IMR-90 (cell line): ENCODE measurements around the gene NCKAP5. TPM values are rescaled to one million over a fixed set of nuclear protein-coding genes. Genes with fewer than 3 reads are reported as not detected.

Experiments
- ATAC-seq: fragments of 200-7000 bp; cut with Tn5 transposase; 2 replicates; pipeline ENCODE4 v1.9.1; 2020; ENCODE audit warnings: low read depth, mild to moderate bottlenecking, moderate library complexity
- BruUV-seq: library from RNA; stranded (reverse); fragments of 400-500 nt; replicated peaks from 2 replicates; lab custom pipeline; 2021; lab: Mats Ljungman, UMichigan
- CTCF ChIA-PET: fragments of 300-600 bp; formaldehyde crosslinking; extraction: SDS; loops from one replicate; lab custom pipeline; 2021; ENCODE audit warnings: antibody characterized with exemption; lab: Yijun Ruan, JAX
- POLR2A ChIA-PET: fragments of 300-600 bp; sonication (Branson Sonifier 250); formaldehyde crosslinking; loops from one replicate; lab custom pipeline; 2022; ENCODE audit warnings: antibody characterized with exemption; ENCODE audit not compliant: unreplicated experiment; lab: Charles Lee
- DNase-seq: peaks from one replicate; pipeline ENCODE4 v3.0.0; 2013
- H2AFZ ChIP-seq: replicated peaks from 2 replicates; pipeline ENCODE3; 2013; ENCODE audit warnings: low read length, mild to moderate bottlenecking; ENCODE audit not compliant: poor library complexity
- H2AK5ac ChIP-seq: 2 replicates; pipeline ENCODE4 v1.6.1; 2013; ENCODE audit warnings: low read depth, low read length, inconsistent platforms
- H2AK9ac ChIP-seq: replicated peaks from 2 replicates; pipeline ENCODE3; 2013; ENCODE audit warnings: mild to moderate bottlenecking, low read depth, low read length, moderate library complexity; ENCODE audit not compliant: poor library complexity
- H2BK120ac ChIP-seq: 2 replicates; pipeline ENCODE4 v1.6.1; 2013; ENCODE audit warnings: low read depth, low read length, inconsistent platforms
- H2BK15ac ChIP-seq: 3 replicates; pipeline ENCODE4 v1.6.1; 2013; ENCODE audit warnings: low read depth, low read length, inconsistent platforms
- H2BK20ac ChIP-seq: 2 replicates; pipeline ENCODE4 v1.6.1; 2013; ENCODE audit warnings: low read depth, mild to moderate bottlenecking, inconsistent platforms, low read length, moderate library complexity
- H2BK5ac ChIP-seq: 2 replicates; pipeline ENCODE4 v1.6.1; 2013; ENCODE audit warnings: mild to moderate bottlenecking, low read depth, low read length, inconsistent platforms; ENCODE audit not compliant: poor library complexity, severe bottlenecking
- H3K14ac ChIP-seq: replicated peaks from 2 replicates; pipeline ENCODE4 v1.6.1; 2013; ENCODE audit warnings: low read depth, low read length, inconsistent platforms
- H3K18ac ChIP-seq: 2 replicates; pipeline ENCODE4 v1.6.1; 2013; ENCODE audit warnings: low read depth, low read length, control low read depth
- H3K23ac ChIP-seq: 2 replicates; pipeline ENCODE4 v1.6.1; 2013; ENCODE audit warnings: low read depth, low read length, inconsistent platforms
- H3K27ac ChIP-seq: 2 replicates; pipeline ENCODE4 v1.5.1; 2013; ENCODE audit warnings: mild to moderate bottlenecking, control low read depth, low read length; ENCODE audit not compliant: insufficient read depth
- H3K27me3 ChIP-seq: 2 replicates; pipeline ENCODE4 v1.6.1; 2013; ENCODE audit warnings: low read length; ENCODE audit not compliant: control insufficient read depth, insufficient read depth
- H3K36me3 ChIP-seq: 2 replicates; pipeline ENCODE4 v1.6.1; 2013; ENCODE audit warnings: low read length, mixed read lengths; ENCODE audit not compliant: control insufficient read depth, insufficient read depth
- H3K4ac ChIP-seq: 2 replicates; pipeline ENCODE4 v1.6.1; 2013; ENCODE audit warnings: low read depth, low read length, inconsistent platforms
- H3K4me1 ChIP-seq: 2 replicates; pipeline ENCODE4 v1.6.1; 2013; ENCODE audit warnings: low read length, mixed read lengths; ENCODE audit not compliant: control insufficient read depth, insufficient read depth
- H3K4me2 ChIP-seq: 2 replicates; pipeline ENCODE4 v1.6.1; 2013; ENCODE audit warnings: low read depth, mild to moderate bottlenecking, control low read depth, low read length, moderate library complexity
- H3K4me3 ChIP-seq: 2 replicates; pipeline ENCODE4 v1.5.1; 2013; ENCODE audit warnings: low read depth, mild to moderate bottlenecking, control low read depth, low read length, moderate library complexity; ENCODE audit not compliant: insufficient read depth
- H3K56ac ChIP-seq: 2 replicates; pipeline ENCODE4 v1.6.1; 2013; ENCODE audit warnings: low read length, inconsistent platforms; ENCODE audit not compliant: insufficient read depth; ENCODE audit errors: extremely low read depth
- H3K79me1 ChIP-seq, 2 experiments: 2 replicates each; pipeline ENCODE4 v1.6.1; 2013; ENCODE audit warnings: low read length in 2 of 2, inconsistent platforms in 1 of 2, low read depth in 1 of 2
- H3K9ac ChIP-seq: 2 replicates; pipeline ENCODE4 v1.6.1; 2013; ENCODE audit warnings: low read depth, low read length, control low read depth
- H3K9me1 ChIP-seq: 2 replicates; pipeline ENCODE4 v1.6.1; 2013; ENCODE audit warnings: low read length, inconsistent platforms; ENCODE audit not compliant: insufficient read depth
- H3K9me3 ChIP-seq: 2 replicates; pipeline ENCODE4 v1.6.1; 2013; ENCODE audit warnings: low read length; ENCODE audit not compliant: control insufficient read depth, insufficient read depth
- H4K20me1 ChIP-seq: 2 replicates; pipeline ENCODE4 v1.6.1; 2013; ENCODE audit warnings: low read length, inconsistent platforms; ENCODE audit not compliant: insufficient read depth
- H4K5ac ChIP-seq: 2 replicates; pipeline ENCODE4 v1.6.1; 2013; ENCODE audit warnings: mild to moderate bottlenecking, low read depth, low read length, control low read depth
- H4K8ac ChIP-seq, 2 experiments: 2 replicates each; pipeline ENCODE4 v1.6.1; 2013; ENCODE audit warnings: low read depth in 2 of 2, low read length in 2 of 2, control low read depth in 1 of 2, inconsistent platforms in 1 of 2
- H4K91ac ChIP-seq: 2 replicates; pipeline ENCODE4 v1.6.1; 2013; ENCODE audit warnings: low read depth, low read length, inconsistent platforms; ENCODE audit not compliant: insufficient read depth
- BHLHE40 ChIP-seq: fragments of 150-350 bp; IDR thresholded peaks from 2 replicates; pipeline ENCODE4 v1.6.1; 2016; ENCODE audit warnings: mild to moderate bottlenecking, low read depth, low read length
- CEBPB ChIP-seq: IDR thresholded peaks from 2 replicates; pipeline ENCODE4 v1.6.1; 2012; ENCODE audit warnings: low read depth, low read length, improper control_type of control experiment
- MAFK ChIP-seq: IDR thresholded peaks from 2 replicates; pipeline ENCODE4 v1.6.1; 2012; ENCODE audit warnings: low read depth, low read length, improper control_type of control experiment
- SMC3 ChIP-seq: fragments of 150-350 bp; IDR thresholded peaks from 2 replicates; pipeline ENCODE4 v1.6.1; 2016; ENCODE audit warnings: low read depth, mild to moderate bottlenecking, antibody characterized with exemption, low read length, moderate library complexity
- WGBS, 2 experiments: methylation state at CpG; one replicate each; pipeline versions ENCODE4 v1.1.5 to v1.1.7; 2013; ENCODE audit warnings: missing lambda C conversion rate in 2 of 2; ENCODE audit not compliant: insufficient read length in 1 of 2; ENCODE audit errors: extremely low coverage in 2 of 2; 5-methylcytosine and 5-hydroxymethylcytosine counted together
- dilution Hi-C: fragments of 300-500 bp; cut with HindIII; formaldehyde crosslinking; loops from one replicate; pipeline ENCODE4 v1.14.3; 2018; ENCODE audit warnings: low sequenced_read_pairs; ENCODE audit not compliant: unreplicated experiment
- in situ Hi-C: fragments of 300-500 bp; cut with MboI; formaldehyde crosslinking; loops from 3 replicates; pipeline ENCODE4 v1.14.3; 2019; ENCODE audit warnings: low sequenced_read_pairs, inconsistent platforms, mixed read lengths
- intact Hi-C: fragments of 100-400 bp; cut with micrococcal nuclease; formaldehyde crosslinking; loops from 2 replicates; pipeline ENCODE4 v1.10.0; 2022
- polyA plus RNA-seq, 3 experiments: library from polyadenylated mRNA; depleted of rRNA; stranded (reverse); fragments of >200 nt; gene quantifications; 2 replicates each; pipeline ENCODE4 v1.2.3, GENCODE V29; 2012; ENCODE audit warnings: low replicate concordance in 1 of 3
- total RNA-seq: library from RNA; depleted of rRNA; stranded (reverse); fragments of >200 nt; gene quantifications from 2 replicates; pipeline ENCODE4 v1.2.3, GENCODE V29; 2012

NCKAP5 gene
- total and polyA plus RNA-seq, 2 of the 4 experiments (the other 2 are of a cell fraction) = 2.7 to 3.9 TPM

DNA sequence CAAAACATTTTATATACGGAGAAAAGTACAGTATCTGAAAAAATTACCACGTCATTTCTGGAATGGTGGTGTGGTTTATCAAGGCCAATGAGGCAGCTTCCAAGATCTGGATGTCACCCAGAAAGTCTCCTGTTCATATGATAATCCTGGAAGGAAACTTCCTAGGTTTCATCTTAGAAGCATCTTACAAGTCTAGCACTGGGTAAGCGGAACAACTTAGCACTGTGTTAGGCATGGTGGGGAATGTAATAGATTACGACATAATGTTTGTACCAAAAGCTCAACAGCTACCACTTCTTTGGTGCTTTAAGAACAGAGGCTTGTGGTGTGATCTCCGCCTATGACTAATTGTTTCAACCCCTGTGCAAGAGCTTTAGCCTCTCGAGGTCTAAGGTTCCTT lies 835.2 kb downstream of the NCKAP5 start:
- in situ Hi-C loops (no loop called here), intact Hi-C loops (no loop called here)

More for the DNA sequence above, 835.2 kb downstream of the NCKAP5 start:
- Histone ChIP-seq H2AK5ac (no peak overlapping the region), H3K56ac (no peak overlapping the region), H3K4ac (no peak overlapping the region), H4K91ac (no peak overlapping the region), H3K79me1 (0 out of 4 replicates have a peak, but pooled peaks cover 0 to 3% of the 10 kb centered on the region in 2 experiments), H4K20me1 (no peaks in the 10 kb centered on the region), H3K23ac (no peak overlapping the region), H2AK9ac (no peak overlapping the region), H2BK15ac (no peak overlapping the region), H3K4me3 (no peak overlapping the region), H4K8ac (no peak overlapping the region), H3K9me3 (no peaks in the 10 kb centered on the region), H3K27ac (no peak overlapping the region), H2AFZ (no peak overlapping the region), H3K9me1 (no peaks in the 10 kb centered on the region; the same call in 1 of the 2 replicates), H2BK120ac (no peak overlapping the region), H3K36me3 (peaks cover 14% of the 10 kb centered on the region), H3K4me1 (no peaks in the 10 kb centered on the region), H3K18ac (no peak overlapping the region), H2BK5ac (no peak overlapping the region), H3K14ac (no peak overlapping the region), H3K27me3 (no peaks in the 10 kb centered on the region), H3K4me2 (no peak overlapping the region), H4K5ac (no peak overlapping the region), H2BK20ac (no peak overlapping the region; the same call in 1 of the 2 replicates), H3K9ac (no peak overlapping the region)
- ChIA-PET CTCF (no interaction called here), POLR2A (no interaction called here)
- no peak for ATAC-seq
- DNase-seq = peak; percentile 21
- TF ChIP-seq BHLHE40 = no peak
- no peak for TF ChIP-seq SMC3
- no peak for TF ChIP-seq MAFK
- TF ChIP-seq CEBPB = peak; percentile 77
- BruUV-seq = no TSS peak
- WGBS, 2 experiments = no CpG with 5 or more reads among the region's 6 CpGs
- dilution Hi-C loops = no loop called here
